GM23248 (cell line): ENCODE results near the gene ASB2.

Experiments used
- EZH2 ChIP-seq: fragments of 200-600 bp; sonication (generic); IDR thresholded peaks from 2 replicates; pipeline ENCODE4 v1.6.1; 2018; ENCODE audit warnings: antibody characterized with exemption, mild to moderate bottlenecking; ENCODE audit not compliant: insufficient read depth, poor library complexity, severe bottlenecking
- EZH2phosphoT487 ChIP-seq: fragments of 200-600 bp; sonication (generic); IDR thresholded peaks from 2 replicates; pipeline ENCODE4 v1.6.1; 2018; ENCODE audit warnings: antibody characterized with exemption, moderate library complexity, mild to moderate bottlenecking, low read depth; ENCODE audit not compliant: insufficient read depth

- TF ChIP-seq EZH2 (no peak), EZH2phosphoT487 (no peak)
Observed at GRCh38 chr14:93949511-93950075, 26.8 kb downstream of the ASB2 start.
